Lower lobe of right lung (tissue), 2 donors: ENCODE results near the gene SPARCL1. TPM values are rescaled to one million over a fixed set of nuclear protein-coding genes. Genes with fewer than 3 reads are reported as not detected.
"Not testable (repeated sequence)": the region's sequence is repeated elsewhere in the genome, so short reads cannot be mapped to it uniquely, and the experiment has no call there.

Experiments
- ATAC-seq, 2 donors: fragments of 200-7000 bp; cut with Tn5 transposase; one replicate each; pipeline ENCODE4 v1.9.1; 2020 to 2022; ENCODE audit warnings: mild to moderate bottlenecking in 2 of 2, moderate library complexity in 2 of 2
- DNase-seq: peaks from one replicate; pipeline ENCODE4 v3.0.0-alpha.2; 2020
- H3K27ac ChIP-seq: fragments of 200-600 bp; one replicate; pipeline ENCODE4 v1.8.0; 2022
- H3K27me3 ChIP-seq: fragments of 200-600 bp; one replicate; pipeline ENCODE4 v1.8.0; 2022; ENCODE audit warnings: low read depth
- H3K36me3 ChIP-seq: fragments of 200-600 bp; one replicate; pipeline ENCODE4 v1.8.0; 2022; ENCODE audit warnings: mild to moderate bottlenecking
- H3K4me1 ChIP-seq: fragments of 200-600 bp; one replicate; pipeline ENCODE4 v1.8.0; 2022
- H3K4me3 ChIP-seq: fragments of 200-600 bp; one replicate; pipeline ENCODE4 v1.8.0; 2022; ENCODE audit warnings: mild to moderate bottlenecking
- H3K9me3 ChIP-seq: fragments of 200-600 bp; one replicate; pipeline ENCODE4 v1.8.0; 2022
- intact Hi-C: fragments of 100-400 bp; cut with DNase I; formaldehyde crosslinking; loops from one replicate; pipeline ENCODE4 v1.11.0; 2022
- long read RNA-seq: library from polyadenylated mRNA; unstranded; transcript quantifications from one replicate; pipeline ENCODE4 v2.0.0, GENCODE V29; 2021
- total RNA-seq: library from RNA; stranded (reverse); fragmentation: NEBNext Ultra II Directional; extraction: Animal tissue kit (Norgen Biotek cat#: 25700); gene quantifications from one replicate; pipeline ENCODE4 v1.2.1, GENCODE V29; 2021
- TF ChIP-seq, protein P1 (sequence below): fragments of 200-600 bp; IDR thresholded peaks from one replicate; pipeline ENCODE4 v1.8.0; 2022; ENCODE audit warnings: antibody characterized with exemption, mild to moderate bottlenecking
- donor health status: DM: no; HTN: yes; CAD: no; lungs with severe emphysema.

SPARCL1 gene, protein sequence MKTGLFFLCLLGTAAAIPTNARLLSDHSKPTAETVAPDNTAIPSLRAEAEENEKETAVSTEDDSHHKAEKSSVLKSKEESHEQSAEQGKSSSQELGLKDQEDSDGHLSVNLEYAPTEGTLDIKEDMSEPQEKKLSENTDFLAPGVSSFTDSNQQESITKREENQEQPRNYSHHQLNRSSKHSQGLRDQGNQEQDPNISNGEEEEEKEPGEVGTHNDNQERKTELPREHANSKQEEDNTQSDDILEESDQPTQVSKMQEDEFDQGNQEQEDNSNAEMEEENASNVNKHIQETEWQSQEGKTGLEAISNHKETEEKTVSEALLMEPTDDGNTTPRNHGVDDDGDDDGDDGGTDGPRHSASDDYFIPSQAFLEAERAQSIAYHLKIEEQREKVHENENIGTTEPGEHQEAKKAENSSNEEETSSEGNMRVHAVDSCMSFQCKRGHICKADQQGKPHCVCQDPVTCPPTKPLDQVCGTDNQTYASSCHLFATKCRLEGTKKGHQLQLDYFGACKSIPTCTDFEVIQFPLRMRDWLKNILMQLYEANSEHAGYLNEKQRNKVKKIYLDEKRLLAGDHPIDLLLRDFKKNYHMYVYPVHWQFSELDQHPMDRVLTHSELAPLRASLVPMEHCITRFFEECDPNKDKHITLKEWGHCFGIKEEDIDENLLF
- 299 TPM for total RNA-seq
- long read RNA-seq, transcript SPARCL1-202 (12 exons, 2,994 nt), result minor isoform, 12 of 473 reads
- long read RNA-seq, transcript SPARCL1-201 (11 exons, 2,906 nt), result major isoform, 343 of 473 reads
- long read RNA-seq, partial matches to known transcripts, result 89 of 473 reads
- long read RNA-seq, other reads (novel, unspliced or antisense), result 28 of 473 reads

DNA sequence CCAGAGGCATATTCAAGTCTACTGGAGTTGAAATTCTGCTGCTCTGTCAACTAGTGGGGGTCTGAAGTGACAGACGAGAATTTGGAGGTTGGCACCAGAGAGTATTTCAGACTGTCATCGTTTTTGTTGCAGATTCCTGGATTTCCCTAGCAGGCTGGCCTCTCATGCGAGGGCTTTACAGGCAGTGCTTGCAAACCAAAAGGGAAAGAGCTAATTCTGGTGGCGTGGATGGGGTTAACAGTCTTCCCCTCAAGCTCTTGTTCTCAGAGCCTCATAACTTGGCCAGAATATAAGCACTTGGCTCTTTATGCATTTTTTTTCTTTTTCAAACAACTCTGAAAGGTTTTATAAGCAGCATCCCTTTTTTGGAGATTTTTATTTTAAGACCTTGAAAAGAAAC, at the start of gene SPARCL1:
TSS of gene SPARCL1 (minus strand) at position 190 of the 400 bp plus-strand sequence. CDS start 29,802 bp downstream, outside the sequence.
- H3K27ac ChIP-seq, result peak within 1 kb of the TSS; percentile 75
- intact Hi-C loops, result no loop called here
- TF ChIP-seq, protein P1, sequence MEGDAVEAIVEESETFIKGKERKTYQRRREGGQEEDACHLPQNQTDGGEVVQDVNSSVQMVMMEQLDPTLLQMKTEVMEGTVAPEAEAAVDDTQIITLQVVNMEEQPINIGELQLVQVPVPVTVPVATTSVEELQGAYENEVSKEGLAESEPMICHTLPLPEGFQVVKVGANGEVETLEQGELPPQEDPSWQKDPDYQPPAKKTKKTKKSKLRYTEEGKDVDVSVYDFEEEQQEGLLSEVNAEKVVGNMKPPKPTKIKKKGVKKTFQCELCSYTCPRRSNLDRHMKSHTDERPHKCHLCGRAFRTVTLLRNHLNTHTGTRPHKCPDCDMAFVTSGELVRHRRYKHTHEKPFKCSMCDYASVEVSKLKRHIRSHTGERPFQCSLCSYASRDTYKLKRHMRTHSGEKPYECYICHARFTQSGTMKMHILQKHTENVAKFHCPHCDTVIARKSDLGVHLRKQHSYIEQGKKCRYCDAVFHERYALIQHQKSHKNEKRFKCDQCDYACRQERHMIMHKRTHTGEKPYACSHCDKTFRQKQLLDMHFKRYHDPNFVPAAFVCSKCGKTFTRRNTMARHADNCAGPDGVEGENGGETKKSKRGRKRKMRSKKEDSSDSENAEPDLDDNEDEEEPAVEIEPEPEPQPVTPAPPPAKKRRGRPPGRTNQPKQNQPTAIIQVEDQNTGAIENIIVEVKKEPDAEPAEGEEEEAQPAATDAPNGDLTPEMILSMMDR, result no peak
- H3K4me3 ChIP-seq, result peak within 1 kb of the TSS; percentile 56
- no peaks in the 10 kb centered on the region for H3K36me3 ChIP-seq
- peaks cover 3% of the 10 kb centered on the region for H3K9me3 ChIP-seq
- peaks cover 30% of the 10 kb centered on the region for H3K4me1 ChIP-seq
- ATAC-seq (peak; percentile 41 to 50), DNase-seq (no peak)
- no peaks in the 10 kb centered on the region for H3K27me3 ChIP-seq

DNA sequence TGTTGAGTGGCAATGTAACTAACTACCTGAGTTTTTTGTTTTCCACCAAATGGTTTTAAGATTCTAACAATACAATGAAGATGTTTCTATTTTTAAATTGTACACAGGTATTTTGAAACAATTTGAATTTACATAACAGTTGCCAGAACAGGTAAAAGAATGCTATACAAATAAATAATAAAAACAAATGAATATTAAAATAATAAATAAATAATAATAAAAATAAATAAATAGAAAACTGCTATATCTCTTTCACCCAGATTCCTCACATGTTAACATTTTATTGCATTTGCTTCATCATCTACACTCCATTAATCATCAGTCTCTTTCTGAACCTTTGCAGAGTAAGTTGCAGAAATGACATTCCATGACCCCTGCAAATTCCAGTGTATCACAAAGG, 46.8 kb upstream of the SPARCL1 start:
- Histone ChIP-seq H3K9me3 (no peaks in the 10 kb centered on the region), H3K27ac (no peak overlapping the region), H3K36me3 (no peaks in the 10 kb centered on the region), H3K4me1 (no peaks in the 10 kb centered on the region), H3K27me3 (no peaks in the 10 kb centered on the region), H3K4me3 (no peak overlapping the region)
- intact Hi-C loops, result no loop called here
- ATAC-seq, result no peak
- TF ChIP-seq, protein P1, result no peak
- DNase-seq, result no peak

DNA sequence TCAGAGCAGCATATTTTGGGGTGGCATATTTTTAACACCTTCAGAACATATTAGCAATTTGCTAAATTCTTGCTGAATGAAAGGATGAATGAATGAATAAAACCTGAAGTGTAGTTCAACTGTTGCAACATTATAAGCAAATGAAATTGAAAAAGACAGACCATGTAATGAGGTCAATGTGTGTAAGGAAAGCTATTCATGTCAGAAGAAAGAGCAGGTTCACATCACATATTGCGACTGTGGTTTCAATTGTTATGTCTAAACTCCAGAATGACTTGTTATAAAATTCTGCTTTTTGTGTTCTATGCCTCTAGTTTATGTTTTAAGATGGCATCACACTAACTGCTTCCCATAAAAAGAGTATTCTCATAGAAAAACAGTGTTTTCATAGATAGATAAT, 46.2 kb upstream of the SPARCL1 start:
- no peaks in the 10 kb centered on the region for H3K27me3 ChIP-seq
- ATAC-seq (no peak), DNase-seq (no peak)
- intact Hi-C loops, result no loop called here
- TF ChIP-seq, protein P1, result no peak
- H3K4me3 ChIP-seq, result no peak overlapping the region
- H3K9me3 ChIP-seq, result no peaks in the 10 kb centered on the region
- H3K27ac ChIP-seq, result no peak overlapping the region
- no peaks in the 10 kb centered on the region for H3K4me1 ChIP-seq
- no peaks in the 10 kb centered on the region for H3K36me3 ChIP-seq

DNA sequence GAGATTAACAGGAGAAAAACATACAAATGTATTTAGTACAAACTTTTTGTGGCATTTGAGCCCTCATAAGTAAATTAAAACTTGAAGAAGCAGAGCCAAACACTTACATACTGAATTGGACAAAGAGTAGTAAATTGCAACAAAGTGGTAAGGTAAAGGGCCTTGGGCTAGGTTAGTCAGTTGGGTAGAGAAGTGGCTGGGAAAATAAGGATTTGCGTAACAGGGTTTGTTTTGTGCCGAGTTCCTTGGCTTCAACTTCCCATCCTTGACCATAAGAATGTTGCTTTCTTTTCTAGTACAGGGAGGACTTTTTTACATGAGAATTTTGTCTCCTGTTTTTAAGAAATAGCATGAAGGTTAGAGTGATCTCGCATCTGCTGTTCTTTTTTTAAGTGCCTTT, 45.8 kb upstream of the SPARCL1 start:
- DNase-seq (no peak), ATAC-seq (peak; percentile 65 to 84)
- TF ChIP-seq, protein P1, result no peak
- no peaks in the 10 kb centered on the region for H3K27me3 ChIP-seq
- no peaks in the 10 kb centered on the region for H3K4me1 ChIP-seq
- H3K36me3 ChIP-seq, result no peaks in the 10 kb centered on the region
- H3K4me3 ChIP-seq, result no peak overlapping the region
- H3K27ac ChIP-seq, result no peak overlapping the region
- no peaks in the 10 kb centered on the region for H3K9me3 ChIP-seq
- intact Hi-C loops, result no loop called here

DNA sequence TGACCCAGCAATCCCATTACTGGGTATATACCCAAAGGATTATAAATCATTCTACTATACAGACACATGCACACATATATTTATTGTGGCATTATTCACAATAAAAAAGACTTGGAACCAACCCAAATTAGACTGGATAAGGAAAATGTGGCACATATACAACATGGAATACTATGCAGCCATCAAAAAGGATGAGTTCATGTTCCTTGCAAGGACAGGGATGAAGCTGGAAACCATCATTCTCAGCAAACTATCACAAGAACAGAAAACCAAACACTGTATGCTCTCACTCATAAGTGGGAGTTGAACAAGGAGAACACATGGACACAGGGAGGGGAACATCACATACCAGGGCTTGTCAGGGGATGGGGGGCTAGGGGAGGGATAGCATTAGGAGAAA, 45.2 kb upstream of the SPARCL1 start:
- DNase-seq, ATAC-seq: not testable (repeated sequence)

More for the DNA sequence above, 45.2 kb upstream of the SPARCL1 start:
- H3K4me3 ChIP-seq, H3K27ac ChIP-seq, H3K4me1 ChIP-seq, H3K27me3 ChIP-seq, H3K36me3 ChIP-seq, H3K9me3 ChIP-seq, intact Hi-C loops: not testable (repeated sequence)
